HG03139 (cell line): ENCODE data around the gene TRIM6.
"Not testable (repeated sequence)": the region's sequence is repeated elsewhere in the genome, so short reads cannot be mapped to it uniquely, and the experiment has no call there.

Source experiments
- ATAC-seq: cut with Tn5 transposase; IDR thresholded peaks from one replicate; pipeline ENCODE4 v1.9.1; 2021; ENCODE audit not compliant: unreplicated experiment

Gene TRIM6

GRCh38 chr11:5596607-5597201 lies at the start of gene TRIM6:
Gene TRIM6, plus strand, starts transcription at chr11:5596637. Its CDS starts 261 bp downstream, at chr11:5596898.
- ATAC-seq: peak; percentile 37

GRCh38 chr11:5547982-5548381 lies 48.5 kb upstream of the TRIM6 start:
- peak; percentile 79 for ATAC-seq

DNA sequence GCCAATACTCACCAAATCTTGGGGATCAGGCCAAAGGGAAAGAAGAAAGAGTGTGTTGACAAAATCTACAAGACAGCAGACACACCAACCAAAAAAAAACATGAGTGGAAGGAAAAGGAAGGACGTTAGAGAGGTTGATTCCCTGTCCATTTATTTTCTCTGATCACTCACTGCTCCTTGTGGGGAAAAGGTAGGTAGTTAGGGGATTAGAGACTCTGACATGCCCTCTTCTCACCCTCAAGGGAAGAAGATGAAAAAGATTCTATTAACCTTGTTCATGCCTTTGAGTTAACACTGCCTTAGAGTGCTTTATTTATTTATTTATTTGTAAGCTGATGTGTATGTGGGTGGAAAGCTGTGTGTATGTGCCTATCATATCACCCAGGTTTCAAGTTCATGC lies 48.0 kb upstream of the TRIM6 start, which contains the start of gene OR52H1:
OR52H1 (minus strand) TSS at position 101 of the 400 bp plus-strand sequence. CDS start 3,035 bp downstream, outside the sequence.
- no peak for ATAC-seq

DNA sequence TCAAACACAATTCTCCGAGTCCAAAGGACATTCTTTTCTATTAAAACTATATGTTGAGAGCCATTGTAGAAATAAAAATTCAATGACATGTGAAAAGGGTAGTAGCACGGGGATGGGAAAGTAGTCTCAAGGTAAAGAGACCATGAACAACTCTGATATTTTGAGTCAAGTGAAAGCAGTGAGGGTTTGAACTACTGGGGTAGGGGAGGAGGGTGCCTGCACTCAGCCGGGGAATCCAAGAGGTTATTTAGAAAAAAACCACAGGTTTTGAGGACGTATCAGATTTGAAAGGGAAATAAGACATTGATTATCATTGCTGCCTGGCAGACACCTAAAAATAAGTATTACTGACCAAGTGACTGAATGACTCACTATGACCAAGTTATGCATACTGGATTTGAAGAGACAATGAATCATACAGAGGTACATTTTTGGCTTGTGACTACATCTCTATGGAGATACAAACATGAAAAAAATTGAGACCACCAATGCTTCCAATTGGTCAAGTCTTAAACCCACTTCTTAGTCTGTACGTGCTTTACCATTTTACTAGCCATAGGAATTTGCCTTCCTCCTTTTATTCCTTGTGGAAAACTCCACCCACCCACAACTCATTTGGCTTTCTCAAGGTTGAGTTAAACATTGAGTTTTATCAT lies 45.9 kb upstream of the TRIM6 start:
- no peak for ATAC-seq

DNA sequence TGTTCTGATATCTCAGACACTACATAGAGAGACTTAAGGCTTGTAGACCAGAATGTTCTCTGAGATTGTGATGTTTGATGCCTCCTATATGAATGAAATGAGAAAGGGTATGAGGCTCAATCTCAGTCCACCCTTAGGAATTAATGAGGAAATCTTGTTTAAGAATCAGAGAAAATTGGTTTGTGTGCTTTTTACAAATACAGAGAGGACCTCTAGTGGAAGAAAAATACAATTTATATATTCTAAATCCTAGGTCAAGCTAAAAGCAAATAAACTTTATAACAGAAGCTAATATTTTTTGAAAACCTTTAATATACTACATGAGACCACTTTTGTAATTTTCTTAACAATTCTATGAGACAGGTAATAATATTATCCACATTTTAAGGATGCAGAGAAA lies 43.1 kb upstream of the TRIM6 start:
- ATAC-seq: no peak

DNA sequence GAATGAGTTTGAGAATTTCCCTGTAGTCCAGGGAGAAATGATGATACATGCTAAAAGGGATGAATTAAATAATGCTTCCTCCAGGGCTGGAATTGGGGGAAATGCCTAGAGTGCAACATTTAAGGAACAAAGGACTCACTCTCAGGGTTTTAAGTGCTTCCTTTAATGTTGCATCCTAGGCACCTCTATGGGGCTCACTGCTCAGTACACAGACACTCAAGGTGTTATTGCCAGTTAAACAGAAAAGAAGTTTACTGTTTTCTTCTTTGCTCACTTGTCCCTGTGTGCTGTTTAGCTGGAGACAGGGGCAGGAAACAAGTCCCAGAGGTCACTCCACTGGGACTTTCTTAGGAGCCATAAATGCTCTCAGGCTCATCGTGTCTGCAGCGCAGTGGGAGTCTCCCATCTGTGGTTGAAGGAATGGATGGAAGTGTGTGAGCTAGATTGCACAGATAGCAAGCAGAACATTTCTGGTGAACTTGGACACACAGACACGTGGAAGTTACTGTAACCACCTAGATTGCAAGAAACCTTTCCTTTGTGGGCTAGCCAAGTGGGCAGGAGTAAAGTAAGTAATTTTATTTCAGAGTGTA lies 39.7 kb upstream of the TRIM6 start:
- no peak for ATAC-seq

- ATAC-seq: no peak
Observed at GRCh38 chr11:5557751-5558150, 38.7 kb upstream of the TRIM6 start.

- no peak for ATAC-seq
Observed at GRCh38 chr11:5564259-5565019, 32.0 kb upstream of the TRIM6 start.

DNA sequence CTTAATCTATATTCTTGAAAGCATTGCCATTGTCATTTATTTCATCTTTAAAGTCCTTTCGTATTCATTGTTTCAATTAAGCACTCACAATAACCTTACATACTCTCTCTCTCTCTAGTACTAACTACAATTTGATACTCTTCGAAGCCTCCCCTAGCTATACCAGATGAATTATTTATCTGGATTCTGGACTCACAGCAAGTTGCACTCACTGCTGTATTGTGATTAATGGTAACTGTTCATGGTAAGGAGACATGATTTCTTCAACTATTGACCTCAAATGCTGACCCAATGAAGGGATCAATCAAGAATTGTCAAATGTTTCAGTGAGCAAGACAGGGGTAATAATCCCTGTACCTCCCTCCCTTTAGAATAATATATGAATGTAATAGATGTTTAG lies 21.8 kb upstream of the TRIM6 start:
- no peak for ATAC-seq

DNA sequence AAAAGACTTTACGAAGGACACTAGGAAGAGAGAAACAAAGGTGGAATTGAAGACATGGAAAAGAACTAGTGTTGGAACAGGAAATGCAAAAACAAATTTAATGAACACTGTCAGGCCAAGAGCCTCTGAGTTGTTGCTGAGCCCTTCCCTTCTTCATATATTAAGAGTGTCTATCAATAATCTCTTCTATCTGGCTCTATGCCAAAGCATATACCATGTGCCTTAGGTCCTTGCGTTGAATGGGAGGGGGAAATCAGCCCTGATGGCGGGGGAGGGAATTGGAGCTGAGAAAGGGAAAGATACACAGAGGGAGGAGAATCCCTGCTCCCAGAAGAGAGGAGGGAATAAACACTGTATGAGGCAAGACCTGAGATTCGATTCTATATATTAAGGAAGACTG lies 21.3 kb upstream of the TRIM6 start:
- ATAC-seq: no peak

GRCh38 chr11:5577101-5577500 lies 19.3 kb upstream of the TRIM6 start:
- ATAC-seq: no peak

GRCh38 chr11:5580577-5580976 lies 15.9 kb upstream of the TRIM6 start, which contains the start of gene OR52B6:
Gene OR52B6, plus strand, starts transcription at chr11:5580877. Its CDS starts 0 bp downstream, at chr11:5580877.
- no peak for ATAC-seq

- no peak for ATAC-seq
Observed at GRCh38 chr11:5581014-5581413, 15.4 kb upstream of the TRIM6 start.

GRCh38 chr11:5584458-5584857 lies 12.0 kb upstream of the TRIM6 start:
- not testable (repeated sequence) for ATAC-seq

DNA sequence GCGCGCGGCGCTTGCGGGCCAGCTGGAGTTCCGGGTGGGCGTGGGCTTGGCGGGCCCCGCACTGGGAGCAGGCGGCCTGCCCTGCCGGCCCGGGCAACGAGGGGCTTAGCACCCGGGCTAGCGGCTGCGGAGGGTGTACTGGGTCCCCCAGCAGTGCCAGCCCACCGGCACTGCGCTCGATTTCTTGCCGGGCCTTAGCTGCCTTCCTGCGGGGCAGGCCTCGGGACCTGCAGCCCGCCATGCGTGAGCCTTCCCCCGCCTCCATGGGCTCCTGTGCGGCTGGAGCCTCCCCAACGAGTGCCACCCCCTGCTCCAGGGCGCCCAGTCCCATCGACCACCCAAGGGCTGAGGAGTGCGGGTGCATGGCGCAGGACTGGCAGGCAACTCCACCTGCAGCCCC lies 6.5 kb upstream of the TRIM6 start:
- ATAC-seq: not testable (repeated sequence)

DNA sequence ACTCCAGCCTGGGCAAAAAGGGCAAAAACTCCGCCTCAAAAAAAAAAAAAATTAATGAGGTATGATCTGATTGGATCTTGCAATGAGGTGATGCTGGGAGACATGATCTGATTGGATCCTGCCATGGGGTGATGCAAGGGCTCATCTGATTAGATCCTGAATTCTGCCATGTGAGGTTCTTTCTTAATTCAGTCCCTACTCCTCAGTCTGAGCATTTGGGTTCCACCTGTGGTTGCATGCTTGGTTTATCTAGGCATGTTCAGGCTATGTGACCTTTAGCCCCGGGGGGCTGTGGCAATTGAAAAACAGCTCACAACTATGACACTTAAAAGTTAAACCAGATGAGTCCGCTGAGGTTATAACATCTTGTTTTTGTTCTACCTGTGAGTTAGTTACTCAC lies 4.8 kb upstream of the TRIM6 start:
- no peak for ATAC-seq

GRCh38 chr11:5592615-5593014 lies 3.8 kb upstream of the TRIM6 start:
- no peak for ATAC-seq

GRCh38 chr11:5593146-5593545 lies 3.3 kb upstream of the TRIM6 start:
- no peak for ATAC-seq

DNA sequence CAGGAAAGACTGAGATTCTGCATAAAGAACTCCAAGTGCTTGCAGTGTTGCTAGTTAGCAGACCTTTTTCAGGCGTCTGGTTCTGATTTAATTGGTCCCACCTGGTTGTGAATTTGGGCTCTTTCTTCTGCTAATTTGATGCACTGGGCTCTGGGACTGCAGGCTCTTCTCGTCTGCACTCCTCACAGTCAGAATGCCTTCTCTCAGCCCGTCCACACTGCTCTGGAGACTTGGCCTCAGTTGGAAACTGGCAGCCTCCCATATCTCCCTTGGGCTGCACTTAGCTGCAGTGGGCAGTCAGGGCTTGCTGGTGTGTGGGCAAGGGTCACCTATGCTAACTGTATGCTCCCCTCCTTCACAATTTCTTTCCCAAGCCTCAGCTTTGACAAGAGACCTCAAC lies 1.5 kb downstream of the TRIM6 start:
- ATAC-seq: no peak

GRCh38 chr11:5600374-5600851 lies 4.0 kb downstream of the TRIM6 start:
- peak; percentile 76 for ATAC-seq

DNA sequence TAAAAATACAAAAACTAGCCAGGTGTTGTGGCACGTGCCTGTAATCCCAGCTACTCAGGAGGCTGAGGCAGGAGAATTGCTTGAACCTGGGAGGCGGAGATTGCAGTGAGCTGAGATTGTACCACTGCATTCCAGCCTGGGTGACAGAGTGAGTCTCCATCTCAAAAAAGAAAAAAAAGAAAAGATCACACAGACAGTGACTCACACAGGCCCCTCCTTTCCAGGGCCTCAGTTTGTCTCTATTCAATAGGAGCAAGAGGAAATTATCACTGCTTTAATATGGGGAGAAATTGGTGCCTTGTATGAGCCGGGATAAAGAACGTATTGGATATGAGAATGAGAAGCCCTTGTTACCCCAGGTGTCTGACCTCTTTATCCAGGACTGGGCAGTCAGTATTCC lies 6.4 kb downstream of the TRIM6 start:
- ATAC-seq: not testable (repeated sequence)
